HEK293 (cell line): ENCODE measurements around the gene AFG3L2.
A peak's percentile ranks its signal among the peaks of the same experiment; 100 is the strongest.

Source experiments
- CTCF ChIA-PET: fragments of 350-600 bp; formaldehyde crosslinking; extraction: SDS; loops from one replicate; lab custom pipeline; 2021; ENCODE audit warnings: antibody characterized with exemption; lab: Yijun Ruan, JAX
- POLR2A ChIA-PET: fragments of 300-600 bp; formaldehyde crosslinking; extraction: SDS; loops from one replicate; lab custom pipeline; 2020; ENCODE audit warnings: antibody characterized with exemption, inconsistent platforms; lab: Yijun Ruan, JAX
- H3K27ac ChIP-seq: fragments of 200-500 bp; sonication (Bioruptor generic); 2 replicates; pipeline ENCODE4 v1.5.1; 2014; ENCODE audit warnings: low read depth, low read length, control low read depth, inconsistent platforms; ENCODE audit errors: extremely low read depth
- H3K36me3 ChIP-seq, 2 experiments: fragments of 200-500 bp in 1 of 2; sonication (Bioruptor generic) in 1 of 2; 1 replicate in 1 of 2; 2 replicates in 1 of 2; pipeline ENCODE4 v1.5.1; 2014 to 2017; ENCODE audit warnings: inconsistent platforms in 2 of 2, low read length in 2 of 2; ENCODE audit not compliant: control insufficient read depth in 2 of 2, insufficient read depth in 1 of 2
- H3K4me1 ChIP-seq: fragments of 200-500 bp; sonication (Bioruptor generic); 2 replicates; pipeline ENCODE4 v1.5.1; 2014; ENCODE audit warnings: mild to moderate bottlenecking, low read length, inconsistent platforms; ENCODE audit not compliant: control insufficient read depth, insufficient read depth
- H3K4me3 ChIP-seq: 2 replicates; pipeline ENCODE4 v1.5.1; 2011; ENCODE audit warnings: low read depth, mild to moderate bottlenecking, control low read depth, low read length, moderate library complexity
- H3K9me3 ChIP-seq: fragments of 200-500 bp; sonication (Bioruptor generic); 2 replicates; pipeline ENCODE4 v1.5.1; 2014; ENCODE audit warnings: low read depth, low read length, inconsistent platforms; ENCODE audit not compliant: control insufficient read depth, insufficient read depth
- FEZF1 ChIP-seq: fragments of 450-650 bp; formaldehyde crosslinking; IDR thresholded peaks from 2 replicates; pipeline ENCODE4 v1.5.1; 2016; ENCODE audit warnings: missing biosample characterization, missing genetic modification characterization
- GFI1B ChIP-seq: fragments of 450-650 bp; formaldehyde crosslinking; IDR thresholded peaks from 2 replicates; pipeline ENCODE4 v1.5.1; 2016; ENCODE audit warnings: missing biosample characterization, missing genetic modification characterization
- GLIS1 ChIP-seq: fragments of 450-650 bp; formaldehyde crosslinking; IDR thresholded peaks from 2 replicates; pipeline ENCODE4 v1.5.1; 2016; ENCODE audit warnings: missing biosample characterization, missing genetic modification characterization
- IKZF3 ChIP-seq: fragments of 450-650 bp; IDR thresholded peaks from 2 replicates; pipeline ENCODE4 v1.5.0; 2018; ENCODE audit warnings: missing biosample characterization, mild to moderate bottlenecking, missing genetic modification characterization, moderate library complexity
- KLF8 ChIP-seq: fragments of 450-650 bp; formaldehyde crosslinking; IDR thresholded peaks from 2 replicates; pipeline ENCODE4 v1.5.1; 2016; ENCODE audit warnings: missing biosample characterization, missing genetic modification characterization
- MEIS1 ChIP-seq: sonication (generic); formaldehyde crosslinking; IDR thresholded peaks from 2 replicates; pipeline ENCODE4 v1.8.1; 2022; ENCODE audit warnings: missing genetic modification reagents, mild to moderate bottlenecking, borderline replicate concordance
- OSR2 ChIP-seq: fragments of 450-650 bp; formaldehyde crosslinking; IDR thresholded peaks from 2 replicates; pipeline ENCODE4 v1.5.1; 2016; ENCODE audit warnings: missing biosample characterization, missing genetic modification characterization
- SCRT1 ChIP-seq: fragments of 450-650 bp; formaldehyde crosslinking; IDR thresholded peaks from 2 replicates; pipeline ENCODE4 v1.5.1; 2016; ENCODE audit warnings: missing biosample characterization, missing genetic modification characterization, borderline replicate concordance
- SP7 ChIP-seq: fragments of 450-650 bp; formaldehyde crosslinking; IDR thresholded peaks from 2 replicates; pipeline ENCODE4 v1.5.1; 2016; ENCODE audit warnings: missing biosample characterization, missing genetic modification characterization
- WT1 ChIP-seq: fragments of 450-650 bp; formaldehyde crosslinking; IDR thresholded peaks from 2 replicates; pipeline ENCODE4 v1.5.1; 2016; ENCODE audit warnings: missing biosample characterization, missing genetic modification characterization
- YY2 ChIP-seq: fragments of 450-650 bp; formaldehyde crosslinking; IDR thresholded peaks from 2 replicates; pipeline ENCODE4 v1.5.1; 2016; ENCODE audit warnings: missing biosample characterization, missing genetic modification characterization
- ZBTB7A ChIP-seq: fragments of 450-650 bp; formaldehyde crosslinking; IDR thresholded peaks from 2 replicates; pipeline ENCODE4 v1.5.1; 2016; ENCODE audit warnings: low read depth, missing biosample characterization, missing genetic modification characterization
- ZNF10 ChIP-seq: fragments of 450-650 bp; formaldehyde crosslinking; IDR thresholded peaks from 2 replicates; pipeline ENCODE4 v1.5.1; 2017; ENCODE audit warnings: missing biosample characterization, missing genetic modification characterization
- ZNF114 ChIP-seq: fragments of 450-650 bp; formaldehyde crosslinking; IDR thresholded peaks from 2 replicates; pipeline ENCODE4 v1.5.0; 2017; ENCODE audit warnings: missing biosample characterization, missing genetic modification characterization
- ZNF133 ChIP-seq: fragments of 450-650 bp; formaldehyde crosslinking; IDR thresholded peaks from 2 replicates; pipeline ENCODE4 v1.5.1; 2016; ENCODE audit warnings: missing biosample characterization, missing genetic modification characterization
- ZNF140 ChIP-seq: fragments of 450-650 bp; formaldehyde crosslinking; IDR thresholded peaks from 2 replicates; pipeline ENCODE4 v1.5.1; 2016; ENCODE audit warnings: missing biosample characterization, missing genetic modification characterization
- ZNF16 ChIP-seq: fragments of 450-650 bp; formaldehyde crosslinking; IDR thresholded peaks from 2 replicates; pipeline ENCODE4 v1.5.1; 2016; ENCODE audit warnings: low read depth, missing biosample characterization, missing genetic modification characterization
- ZNF184 ChIP-seq: fragments of 450-650 bp; IDR thresholded peaks from 2 replicates; pipeline ENCODE4 v1.5.1; 2018; ENCODE audit warnings: missing biosample characterization, mild to moderate bottlenecking, missing genetic modification characterization
- ZNF274 ChIP-seq, 2 experiments: fragments of 200-500 bp in 1 of 2; fragments of 450-650 bp in 1 of 2; sonication (Bioruptor generic) in 1 of 2; formaldehyde crosslinking in 1 of 2; IDR thresholded peaks; 2 replicates each; pipeline versions ENCODE4 v1.5.1 to v1.6.1; 2014 to 2016; ENCODE audit warnings: borderline replicate concordance in 1 of 2, inconsistent platforms in 1 of 2, low read length in 1 of 2, missing biosample characterization in 1 of 2, missing genetic modification characterization in 1 of 2
- ZNF366 ChIP-seq: fragments of 450-650 bp; formaldehyde crosslinking; conservative IDR thresholded peaks from 2 replicates; pipeline ENCODE4 v1.5.1; 2016; ENCODE audit warnings: missing biosample characterization, missing genetic modification characterization
- ZNF394 ChIP-seq: fragments of 450-650 bp; formaldehyde crosslinking; IDR thresholded peaks from 2 replicates; pipeline ENCODE4 v1.5.1; 2016; ENCODE audit warnings: missing biosample characterization, missing genetic modification characterization, mild to moderate bottlenecking, moderate library complexity, borderline replicate concordance
- ZNF423 ChIP-seq: fragments of 450-650 bp; formaldehyde crosslinking; IDR thresholded peaks from 2 replicates; pipeline ENCODE4 v1.5.1; 2016; ENCODE audit warnings: missing biosample characterization, missing genetic modification characterization
- ZNF600 ChIP-seq: fragments of 450-650 bp; formaldehyde crosslinking; IDR thresholded peaks from 2 replicates; pipeline ENCODE4 v1.5.1; 2016; ENCODE audit warnings: missing biosample characterization, missing genetic modification characterization
- ZNF629 ChIP-seq: fragments of 450-650 bp; formaldehyde crosslinking; IDR thresholded peaks from 2 replicates; pipeline ENCODE4 v1.5.1; 2017; ENCODE audit warnings: missing biosample characterization, missing genetic modification characterization
- ZNF830 ChIP-seq: fragments of 450-650 bp; IDR thresholded peaks from 2 replicates; pipeline ENCODE4 v1.5.0; 2018; ENCODE audit warnings: missing biosample characterization, missing genetic modification characterization, low read depth, mild to moderate bottlenecking, moderate library complexity
- TF ChIP-seq, protein P1 (sequence below): fragments of 450-650 bp; formaldehyde crosslinking; IDR thresholded peaks from 2 replicates; pipeline ENCODE4 v1.5.1; 2017; ENCODE audit warnings: missing biosample characterization, missing genetic modification characterization
- TF ChIP-seq, protein P2 (sequence below): fragments of 450-650 bp; formaldehyde crosslinking; IDR thresholded peaks from 2 replicates; pipeline ENCODE4 v1.5.1; 2017; ENCODE audit warnings: missing biosample characterization, missing genetic modification characterization
- TF ChIP-seq, protein P3 (sequence below): fragments of 450-650 bp; formaldehyde crosslinking; IDR thresholded peaks from 2 replicates; pipeline ENCODE4 v1.5.1; 2016; ENCODE audit warnings: missing biosample characterization, missing genetic modification characterization, borderline replicate concordance

AFG3L2 gene

DNA sequence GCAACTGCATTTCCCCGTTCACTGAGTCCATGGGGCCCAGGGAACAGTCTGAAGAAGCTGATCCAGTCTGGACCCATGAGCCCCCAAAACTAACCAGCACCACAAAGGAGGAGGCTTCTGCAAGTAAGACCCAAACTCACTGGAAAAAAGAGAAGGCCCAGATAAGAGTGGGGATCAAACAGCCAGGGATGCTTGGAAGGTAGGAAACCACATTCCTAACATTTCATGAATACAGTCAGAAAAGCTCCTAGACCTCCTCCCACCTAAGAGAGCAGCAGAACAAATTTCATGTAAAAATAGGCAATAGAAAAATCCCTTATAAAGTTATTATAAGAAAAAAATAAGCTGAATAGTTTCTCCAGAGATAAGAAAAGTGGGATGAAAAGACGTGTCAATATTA lies 38.6 kb downstream of the AFG3L2 start:
- CTCF ChIA-PET = interaction anchor here (0.7 to 3.3 kb wide), 4 partner anchors 10 to 596 kb away, joined by 3 to 26 read pairs (median 3); no protein-coding TSS in a partner anchor
- H3K36me3 ChIP-seq = peaks cover 29 to 80% of the 10 kb centered on the region in 2 experiments
- TF ChIP-seq ZNF830 (tag by site-specific recombination) (no peak), YY2 (tag by site-specific recombination) (no peak)
- TF ChIP-seq, all 188 proteins: peak for 0
- Histone ChIP-seq H3K9me3 (no peaks in the 10 kb centered on the region), H3K4me1 (peaks cover 13% of the 10 kb centered on the region; the same call in 1 of the 2 replicates), H3K27ac (no peak overlapping the region), H3K4me3 (no peak overlapping the region)
- POLR2A ChIA-PET = no interaction called here

DNA sequence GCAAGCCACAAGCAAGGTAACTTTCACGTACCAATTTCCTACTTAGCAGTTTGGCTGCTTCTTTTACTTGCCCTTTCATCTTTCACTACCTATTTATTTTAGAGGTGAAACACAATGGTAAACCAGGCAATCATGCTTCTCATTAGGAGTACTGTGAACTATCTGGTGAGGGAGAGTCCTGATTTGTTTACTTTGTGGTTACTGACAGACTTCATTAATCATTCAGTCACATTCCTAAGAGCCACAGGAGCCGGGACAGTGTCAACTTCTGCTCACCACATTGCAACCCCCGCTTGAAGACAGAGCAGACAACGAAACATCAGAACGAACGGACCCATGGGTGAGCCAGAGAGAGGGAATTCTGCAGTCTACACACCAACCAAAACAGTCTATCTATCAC lies 40.1 kb downstream of the AFG3L2 start:
- no peak overlapping the region for H3K27ac ChIP-seq
- peaks cover 13% of the 10 kb centered on the region; the same call in 1 of the 2 replicates for H3K4me1 ChIP-seq
- CTCF ChIA-PET = interaction anchor here (0.6 to 2.4 kb wide), 2 partner anchors 9 to 55 kb away, joined by 3 to 18 read pairs; no protein-coding TSS in a partner anchor
- H3K9me3 ChIP-seq = no peaks in the 10 kb centered on the region
- H3K36me3 ChIP-seq = peaks cover 32 to 67% of the 10 kb centered on the region in 2 experiments
- H3K4me3 ChIP-seq = no peak overlapping the region
- POLR2A ChIA-PET = interaction anchor here (2.4 kb wide), 1 partner anchor 40 kb away, joined by 8 read pairs; the partner anchor contains the start of gene AFG3L2
- TF ChIP-seq, protein P1, sequence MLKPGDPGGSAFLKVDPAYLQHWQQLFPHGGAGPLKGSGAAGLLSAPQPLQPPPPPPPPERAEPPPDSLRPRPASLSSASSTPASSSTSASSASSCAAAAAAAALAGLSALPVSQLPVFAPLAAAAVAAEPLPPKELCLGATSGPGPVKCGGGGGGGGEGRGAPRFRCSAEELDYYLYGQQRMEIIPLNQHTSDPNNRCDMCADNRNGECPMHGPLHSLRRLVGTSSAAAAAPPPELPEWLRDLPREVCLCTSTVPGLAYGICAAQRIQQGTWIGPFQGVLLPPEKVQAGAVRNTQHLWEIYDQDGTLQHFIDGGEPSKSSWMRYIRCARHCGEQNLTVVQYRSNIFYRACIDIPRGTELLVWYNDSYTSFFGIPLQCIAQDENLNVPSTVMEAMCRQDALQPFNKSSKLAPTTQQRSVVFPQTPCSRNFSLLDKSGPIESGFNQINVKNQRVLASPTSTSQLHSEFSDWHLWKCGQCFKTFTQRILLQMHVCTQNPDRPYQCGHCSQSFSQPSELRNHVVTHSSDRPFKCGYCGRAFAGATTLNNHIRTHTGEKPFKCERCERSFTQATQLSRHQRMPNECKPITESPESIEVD (tag by site-specific recombination) = peak; percentile 33; the same call in 1 of the 2 replicates
- no peak for TF ChIP-seq ZNF830 (tag by site-specific recombination)
- TF ChIP-seq ZNF366 (tag by site-specific recombination) = peak; percentile 48; the same call in 1 of the 2 replicates
- TF ChIP-seq ZNF184 (tag by site-specific recombination) = no peak
- TF ChIP-seq GFI1B (tag by site-specific recombination) = peak; percentile 86
- no peak for TF ChIP-seq SCRT1
- TF ChIP-seq ZNF10 (tag by site-specific recombination) = 0 out of 2 replicates have a peak, but pooled peaks have one; percentile 21
- TF ChIP-seq SP7 (tag by site-specific recombination) = peak; percentile 98
- peak; percentile 21; the same call in 1 of the 2 replicates for TF ChIP-seq GLIS1 (tag by site-specific recombination)
- no peak for TF ChIP-seq ZBTB7A (tag by site-specific recombination)
- TF ChIP-seq, protein P2, sequence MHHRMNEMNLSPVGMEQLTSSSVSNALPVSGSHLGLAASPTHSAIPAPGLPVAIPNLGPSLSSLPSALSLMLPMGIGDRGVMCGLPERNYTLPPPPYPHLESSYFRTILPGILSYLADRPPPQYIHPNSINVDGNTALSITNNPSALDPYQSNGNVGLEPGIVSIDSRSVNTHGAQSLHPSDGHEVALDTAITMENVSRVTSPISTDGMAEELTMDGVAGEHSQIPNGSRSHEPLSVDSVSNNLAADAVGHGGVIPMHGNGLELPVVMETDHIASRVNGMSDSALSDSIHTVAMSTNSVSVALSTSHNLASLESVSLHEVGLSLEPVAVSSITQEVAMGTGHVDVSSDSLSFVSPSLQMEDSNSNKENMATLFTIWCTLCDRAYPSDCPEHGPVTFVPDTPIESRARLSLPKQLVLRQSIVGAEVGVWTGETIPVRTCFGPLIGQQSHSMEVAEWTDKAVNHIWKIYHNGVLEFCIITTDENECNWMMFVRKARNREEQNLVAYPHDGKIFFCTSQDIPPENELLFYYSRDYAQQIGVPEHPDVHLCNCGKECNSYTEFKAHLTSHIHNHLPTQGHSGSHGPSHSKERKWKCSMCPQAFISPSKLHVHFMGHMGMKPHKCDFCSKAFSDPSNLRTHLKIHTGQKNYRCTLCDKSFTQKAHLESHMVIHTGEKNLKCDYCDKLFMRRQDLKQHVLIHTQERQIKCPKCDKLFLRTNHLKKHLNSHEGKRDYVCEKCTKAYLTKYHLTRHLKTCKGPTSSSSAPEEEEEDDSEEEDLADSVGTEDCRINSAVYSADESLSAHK (tag by site-specific recombination) = no peak
- no peak for TF ChIP-seq ZNF133 (tag by site-specific recombination)
- TF ChIP-seq ZNF600 (tag by site-specific recombination) = no peak
- no peak; the same call in 1 of the 2 replicates for TF ChIP-seq ZNF423 (tag by site-specific recombination)
- TF ChIP-seq IKZF3 (tag by site-specific recombination) = 0 out of 2 replicates have a peak, but pooled peaks have one; percentile 19
- TF ChIP-seq ZNF629 (tag by site-specific recombination) = no peak
- TF ChIP-seq, protein P3, sequence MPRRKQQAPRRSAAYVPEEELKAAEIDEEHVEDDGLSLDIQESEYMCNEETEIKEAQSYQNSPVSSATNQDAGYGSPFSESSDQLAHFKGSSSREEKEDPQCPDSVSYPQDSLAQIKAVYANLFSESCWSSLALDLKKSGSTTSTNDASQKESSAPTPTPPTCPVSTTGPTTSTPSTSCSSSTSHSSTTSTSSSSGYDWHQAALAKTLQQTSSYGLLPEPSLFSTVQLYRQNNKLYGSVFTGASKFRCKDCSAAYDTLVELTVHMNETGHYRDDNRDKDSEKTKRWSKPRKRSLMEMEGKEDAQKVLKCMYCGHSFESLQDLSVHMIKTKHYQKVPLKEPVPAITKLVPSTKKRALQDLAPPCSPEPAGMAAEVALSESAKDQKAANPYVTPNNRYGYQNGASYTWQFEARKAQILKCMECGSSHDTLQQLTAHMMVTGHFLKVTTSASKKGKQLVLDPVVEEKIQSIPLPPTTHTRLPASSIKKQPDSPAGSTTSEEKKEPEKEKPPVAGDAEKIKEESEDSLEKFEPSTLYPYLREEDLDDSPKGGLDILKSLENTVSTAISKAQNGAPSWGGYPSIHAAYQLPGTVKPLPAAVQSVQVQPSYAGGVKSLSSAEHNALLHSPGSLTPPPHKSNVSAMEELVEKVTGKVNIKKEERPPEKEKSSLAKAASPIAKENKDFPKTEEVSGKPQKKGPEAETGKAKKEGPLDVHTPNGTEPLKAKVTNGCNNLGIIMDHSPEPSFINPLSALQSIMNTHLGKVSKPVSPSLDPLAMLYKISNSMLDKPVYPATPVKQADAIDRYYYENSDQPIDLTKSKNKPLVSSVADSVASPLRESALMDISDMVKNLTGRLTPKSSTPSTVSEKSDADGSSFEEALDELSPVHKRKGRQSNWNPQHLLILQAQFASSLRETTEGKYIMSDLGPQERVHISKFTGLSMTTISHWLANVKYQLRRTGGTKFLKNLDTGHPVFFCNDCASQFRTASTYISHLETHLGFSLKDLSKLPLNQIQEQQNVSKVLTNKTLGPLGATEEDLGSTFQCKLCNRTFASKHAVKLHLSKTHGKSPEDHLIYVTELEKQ (tag by site-specific recombination) = no peak; the same call in 1 of the 2 replicates
- TF ChIP-seq ZNF394 (tag by site-specific recombination) = no peak
- no peak for TF ChIP-seq ZNF114 (tag by site-specific recombination)
- TF ChIP-seq WT1 (tag by site-specific recombination) = peak; percentile 93
- no peak for TF ChIP-seq ZNF16 (tag by site-specific recombination)
- peak; percentile 93 for TF ChIP-seq OSR2 (tag by site-specific recombination)
- no peak for TF ChIP-seq ZNF274 (IDR thresholded peaks at IDR 0.05; ENCODE audit: low read length)
- no peak for TF ChIP-seq ZNF274 (tag by site-specific recombination; IDR thresholded peaks at IDR 0.05; ENCODE audit: borderline replicate concordance)
- peak; percentile 72; the same call in 1 of the 2 replicates for TF ChIP-seq MEIS1 (CRISPR knock-in tag)
- TF ChIP-seq ZNF140 (tag by site-specific recombination) = no peak
- peak; percentile 49 for TF ChIP-seq FEZF1
- TF ChIP-seq KLF8 (tag by site-specific recombination) = no peak
